Bronchial epithelial cell (primary cell): ENCODE results near the gene SCG5. TPM values are rescaled to one million over a fixed set of nuclear protein-coding genes. Genes with fewer than 3 reads are reported as not detected.

Experiments
- DNase-seq: peaks from one replicate; pipeline ENCODE4 v3.0.0-alpha.2; 2010; ENCODE audit warnings: low read depth
- FAIRE-seq: peaks from 2 replicates; lab custom pipeline; 2011; peaks lifted over from hg19 to GRCh38; lab: Jason Lieb, UNC
- H3K27me3 ChIP-seq: 2 replicates; pipeline ENCODE4 v1.5.1; 2011; ENCODE audit warnings: low read length; ENCODE audit not compliant: control insufficient read depth, insufficient read depth
- H3K36me3 ChIP-seq: 2 replicates; pipeline ENCODE4 v1.5.1; 2011; ENCODE audit warnings: low read length; ENCODE audit not compliant: control insufficient read depth, insufficient read depth
- H3K4me3 ChIP-seq: 2 replicates; pipeline ENCODE4 v1.5.1; 2011; ENCODE audit warnings: mild to moderate bottlenecking, low read depth, low read length, control low read depth
- total RNA-seq: library from RNA; depleted of rRNA; stranded (reverse); fragments of >200 nt; gene quantifications from 2 replicates; pipeline ENCODE4 v1.2.1, GENCODE V29; 2014
- TF ChIP-seq, protein P1 (sequence below): IDR thresholded peaks from 2 replicates; pipeline ENCODE4 v1.5.1; 2011; ENCODE audit warnings: mild to moderate bottlenecking, moderate library complexity, low read length, control low read depth, inconsistent platforms; ENCODE audit not compliant: insufficient read depth, severe bottlenecking

Gene SCG5
- total RNA-seq, 1 donor from 2014 or later = 11.8 TPM

DNA sequence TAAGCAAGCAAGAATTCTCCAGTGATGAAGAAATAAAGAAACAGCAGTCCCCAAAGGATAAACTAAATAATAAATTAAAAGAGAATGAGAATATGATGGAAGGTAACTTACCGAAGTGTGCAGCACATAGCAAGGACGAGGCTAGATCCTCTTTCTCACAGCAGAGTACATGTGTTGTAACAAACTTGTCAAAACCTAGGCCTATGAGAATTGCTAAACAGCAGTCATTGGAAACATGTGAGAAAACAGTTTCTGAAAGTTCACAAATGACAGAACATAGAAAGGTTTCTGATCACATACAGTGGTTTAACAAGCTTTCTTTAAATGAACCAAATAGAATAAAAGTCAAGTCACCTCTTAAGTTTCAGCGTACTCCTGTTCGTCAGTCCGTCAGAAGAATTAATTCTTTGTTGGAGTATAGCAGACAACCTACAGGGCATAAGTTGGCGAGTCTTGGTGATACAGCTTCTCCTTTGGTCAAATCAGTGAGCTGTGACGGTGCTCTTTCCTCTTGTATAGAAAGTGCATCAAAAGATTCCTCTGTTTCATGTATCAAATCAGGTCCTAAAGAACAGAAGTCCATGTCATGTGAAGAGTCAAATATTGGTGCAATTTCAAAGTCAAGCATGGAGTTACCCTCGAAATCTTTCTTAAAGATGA is 4.5 kb upstream of the SCG5 start:
- no peak overlapping the region for H3K4me3 ChIP-seq
- DNase-seq = no peak
- no peaks in the 10 kb centered on the region for H3K27me3 ChIP-seq
- TF ChIP-seq, protein P1, sequence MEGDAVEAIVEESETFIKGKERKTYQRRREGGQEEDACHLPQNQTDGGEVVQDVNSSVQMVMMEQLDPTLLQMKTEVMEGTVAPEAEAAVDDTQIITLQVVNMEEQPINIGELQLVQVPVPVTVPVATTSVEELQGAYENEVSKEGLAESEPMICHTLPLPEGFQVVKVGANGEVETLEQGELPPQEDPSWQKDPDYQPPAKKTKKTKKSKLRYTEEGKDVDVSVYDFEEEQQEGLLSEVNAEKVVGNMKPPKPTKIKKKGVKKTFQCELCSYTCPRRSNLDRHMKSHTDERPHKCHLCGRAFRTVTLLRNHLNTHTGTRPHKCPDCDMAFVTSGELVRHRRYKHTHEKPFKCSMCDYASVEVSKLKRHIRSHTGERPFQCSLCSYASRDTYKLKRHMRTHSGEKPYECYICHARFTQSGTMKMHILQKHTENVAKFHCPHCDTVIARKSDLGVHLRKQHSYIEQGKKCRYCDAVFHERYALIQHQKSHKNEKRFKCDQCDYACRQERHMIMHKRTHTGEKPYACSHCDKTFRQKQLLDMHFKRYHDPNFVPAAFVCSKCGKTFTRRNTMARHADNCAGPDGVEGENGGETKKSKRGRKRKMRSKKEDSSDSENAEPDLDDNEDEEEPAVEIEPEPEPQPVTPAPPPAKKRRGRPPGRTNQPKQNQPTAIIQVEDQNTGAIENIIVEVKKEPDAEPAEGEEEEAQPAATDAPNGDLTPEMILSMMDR = no peak
- H3K36me3 ChIP-seq = peaks cover 4% of the 10 kb centered on the region
- peak; percentile 18 for FAIRE-seq

DNA sequence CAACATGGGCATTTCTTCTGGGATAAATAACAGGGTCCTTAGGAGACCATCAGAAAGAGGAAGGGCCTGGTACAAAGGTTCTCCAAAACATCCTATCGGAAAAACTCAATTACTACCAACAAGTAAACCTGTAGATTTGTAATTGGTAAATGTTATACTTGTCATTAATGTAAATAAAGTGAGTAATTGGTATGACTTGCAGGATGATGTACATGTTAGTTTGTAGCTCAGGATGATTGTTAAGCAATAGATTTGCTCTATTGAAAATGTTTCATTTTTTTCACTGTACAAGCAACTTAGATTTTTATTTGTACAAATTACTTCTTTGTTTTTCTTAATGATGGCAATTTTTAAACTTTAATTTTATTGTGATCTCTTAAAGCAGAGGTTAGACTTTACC is 3.8 kb upstream of the SCG5 start:
- TF ChIP-seq, protein P1 = no peak
- H3K36me3 ChIP-seq = peaks cover 4% of the 10 kb centered on the region

DNA sequence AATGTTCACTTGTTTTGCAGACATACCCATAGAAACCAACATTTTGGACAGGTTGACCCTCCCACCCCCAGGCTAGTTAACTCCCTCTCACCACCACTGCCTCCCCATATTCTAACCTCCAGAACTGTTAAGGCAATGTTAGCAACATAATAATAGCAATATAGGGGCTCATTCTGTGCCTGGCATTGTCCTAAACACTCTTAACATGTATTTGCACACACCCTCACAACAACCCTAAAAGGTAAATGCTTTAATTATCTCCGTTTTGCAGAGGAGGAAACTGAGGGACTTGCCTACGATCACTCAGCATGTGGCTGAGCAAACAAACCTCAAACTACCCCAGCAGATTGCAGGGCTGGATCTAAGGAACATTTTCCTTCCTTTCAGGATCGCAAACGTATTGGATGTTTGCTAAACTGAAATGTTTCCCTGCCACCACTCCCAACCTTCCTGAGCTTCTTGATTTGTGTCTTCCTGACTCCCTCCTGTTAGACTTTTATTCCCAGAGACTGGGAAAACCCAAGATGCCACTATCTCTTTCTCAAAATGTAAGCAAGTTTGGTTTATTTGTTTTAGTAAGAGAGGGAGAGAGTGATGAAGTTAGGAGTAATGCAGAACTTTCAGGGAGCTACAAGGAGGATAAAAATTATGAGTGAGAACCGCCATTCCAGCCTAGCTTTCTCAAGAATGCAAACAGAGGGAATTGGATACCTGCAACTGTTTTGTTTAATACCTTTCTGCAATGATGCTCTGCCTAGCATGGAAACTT is 1.3 kb downstream of the SCG5 start:
- TF ChIP-seq, protein P1 = no peak
- H3K4me3 ChIP-seq = no peak overlapping the region
- H3K36me3 ChIP-seq = no peaks in the 10 kb centered on the region
- no peak for FAIRE-seq
- DNase-seq = no peak
- H3K27me3 ChIP-seq = no peaks in the 10 kb centered on the region

More for the DNA sequence above, 3.8 kb upstream of the SCG5 start:
- DNase-seq (peak; percentile 76), FAIRE-seq (no peak)
- Histone ChIP-seq H3K4me3 (no peak overlapping the region), H3K27me3 (no peaks in the 10 kb centered on the region)

DNA sequence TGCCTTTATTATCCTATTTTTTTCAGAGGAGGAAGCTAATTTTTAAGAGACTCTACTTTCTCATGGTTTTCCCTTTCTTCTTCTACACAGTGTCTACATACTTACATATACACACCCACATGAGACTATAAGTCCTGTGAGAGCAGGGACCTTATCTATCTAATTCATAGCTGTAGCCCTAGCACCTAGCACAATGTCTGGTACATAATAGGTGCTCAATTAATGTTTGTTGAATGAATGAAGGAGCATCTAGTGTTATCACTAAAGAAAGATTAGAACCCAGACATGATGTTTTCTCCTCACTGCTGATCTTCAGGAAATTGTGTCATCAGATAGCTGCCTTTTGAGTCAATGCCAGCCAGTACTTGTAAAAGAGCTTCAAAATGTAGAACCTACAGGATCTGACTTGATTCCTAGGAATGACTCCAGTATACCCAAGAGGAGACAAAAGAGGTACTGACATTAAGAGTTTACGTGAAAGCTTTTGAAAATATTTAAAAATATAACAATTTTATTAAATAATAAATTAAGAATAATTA is 2.5 kb downstream of the SCG5 start:
- TF ChIP-seq, protein P1 = no peak
- Histone ChIP-seq H3K36me3 (no peaks in the 10 kb centered on the region), H3K4me3 (no peak overlapping the region), H3K27me3 (no peaks in the 10 kb centered on the region)
- DNase-seq (peak; percentile 88), FAIRE-seq (no peak)

DNA sequence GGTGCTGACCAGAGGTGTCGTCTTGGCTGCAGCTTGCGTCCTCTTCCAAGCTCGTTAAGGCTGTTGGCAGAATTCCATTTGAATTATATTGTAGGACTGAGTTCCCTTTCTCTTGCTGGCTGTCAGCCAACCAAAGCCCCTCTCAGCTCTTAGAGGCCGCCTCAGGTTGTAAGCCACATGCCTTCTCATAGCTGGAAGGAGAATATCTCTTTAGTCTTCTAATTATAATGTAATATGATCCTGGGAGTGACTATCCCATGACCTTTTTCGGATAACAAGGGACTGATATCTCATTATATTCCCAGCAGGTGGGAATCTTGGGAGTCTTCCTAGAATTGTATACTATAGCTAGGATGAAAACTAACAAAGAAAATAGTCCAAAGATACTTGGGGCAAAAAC is 4.8 kb downstream of the SCG5 start:
- H3K27me3 ChIP-seq = no peaks in the 10 kb centered on the region
- DNase-seq (no peak), FAIRE-seq (no peak)
- H3K36me3 ChIP-seq = no peaks in the 10 kb centered on the region
- TF ChIP-seq, protein P1 = no peak
- no peak overlapping the region for H3K4me3 ChIP-seq
